ENCODE data around the gene SNCB. TPM values are rescaled to one million over a fixed set of nuclear protein-coding genes. Genes with fewer than 3 reads are reported as not detected.

Gene SNCB
- total RNA-seq, 1 experiment from 2014 or later = not detected

DNA sequence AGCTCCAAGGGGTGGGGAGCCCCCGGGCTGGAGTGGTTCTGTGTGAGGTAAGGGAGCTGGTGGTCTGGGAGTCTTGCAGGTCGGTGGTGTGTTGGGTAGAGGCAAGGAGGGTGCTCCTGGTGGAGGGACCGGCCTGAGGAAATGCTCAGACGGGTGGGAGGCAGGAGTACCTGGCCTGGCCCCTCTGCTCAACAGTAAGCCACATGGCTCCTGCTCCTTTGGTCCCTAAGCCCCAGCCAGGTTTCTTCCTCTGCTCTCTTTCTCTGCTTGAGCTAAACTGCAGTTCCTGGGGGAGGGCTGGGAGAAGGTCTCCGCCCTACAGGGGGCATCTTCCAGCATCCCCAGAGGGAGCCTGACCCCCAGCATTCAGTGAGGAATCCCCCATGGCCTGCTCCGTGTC lies 34.1 kb upstream of the SNCB start:
- peaks cover 18% of the 10 kb centered on the region for H3K27me3 ChIP-seq
- no peak for DNase-seq

DNA sequence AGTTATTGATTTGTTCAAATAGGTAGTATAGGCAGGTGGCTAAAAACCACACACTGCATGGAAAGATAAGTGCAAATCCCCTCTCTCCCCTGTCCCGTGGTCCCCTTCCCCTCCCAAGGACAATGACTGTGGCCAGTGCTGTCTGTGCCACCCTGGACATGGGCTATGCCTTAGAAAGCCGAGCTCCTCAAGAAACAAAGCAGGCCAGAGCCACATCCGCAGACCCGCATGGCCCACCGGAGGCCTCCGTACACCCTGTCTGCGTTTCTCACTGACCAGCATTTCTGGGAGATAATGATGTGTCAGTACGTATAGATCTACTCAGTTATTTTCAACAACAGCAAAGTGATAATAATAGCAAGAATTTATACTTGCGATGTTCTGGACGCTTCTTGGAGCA lies 33.2 kb upstream of the SNCB start:
- no peak for DNase-seq
- Histone ChIP-seq H3K9me3 (peaks cover 3% of the 10 kb centered on the region; the same call in 1 of the 2 replicates), H3K27me3 (peaks cover 11% of the 10 kb centered on the region), H3K4me3 (no peak overlapping the region), H3K36me3 (no peaks in the 10 kb centered on the region; the same call in 1 of the 2 replicates)

More for the DNA sequence above, 34.1 kb upstream of the SNCB start:
- H3K4me3 ChIP-seq = no peak overlapping the region
- peaks cover 3% of the 10 kb centered on the region; the same call in 1 of the 2 replicates for H3K9me3 ChIP-seq
- no peaks in the 10 kb centered on the region for H3K36me3 ChIP-seq

DNA sequence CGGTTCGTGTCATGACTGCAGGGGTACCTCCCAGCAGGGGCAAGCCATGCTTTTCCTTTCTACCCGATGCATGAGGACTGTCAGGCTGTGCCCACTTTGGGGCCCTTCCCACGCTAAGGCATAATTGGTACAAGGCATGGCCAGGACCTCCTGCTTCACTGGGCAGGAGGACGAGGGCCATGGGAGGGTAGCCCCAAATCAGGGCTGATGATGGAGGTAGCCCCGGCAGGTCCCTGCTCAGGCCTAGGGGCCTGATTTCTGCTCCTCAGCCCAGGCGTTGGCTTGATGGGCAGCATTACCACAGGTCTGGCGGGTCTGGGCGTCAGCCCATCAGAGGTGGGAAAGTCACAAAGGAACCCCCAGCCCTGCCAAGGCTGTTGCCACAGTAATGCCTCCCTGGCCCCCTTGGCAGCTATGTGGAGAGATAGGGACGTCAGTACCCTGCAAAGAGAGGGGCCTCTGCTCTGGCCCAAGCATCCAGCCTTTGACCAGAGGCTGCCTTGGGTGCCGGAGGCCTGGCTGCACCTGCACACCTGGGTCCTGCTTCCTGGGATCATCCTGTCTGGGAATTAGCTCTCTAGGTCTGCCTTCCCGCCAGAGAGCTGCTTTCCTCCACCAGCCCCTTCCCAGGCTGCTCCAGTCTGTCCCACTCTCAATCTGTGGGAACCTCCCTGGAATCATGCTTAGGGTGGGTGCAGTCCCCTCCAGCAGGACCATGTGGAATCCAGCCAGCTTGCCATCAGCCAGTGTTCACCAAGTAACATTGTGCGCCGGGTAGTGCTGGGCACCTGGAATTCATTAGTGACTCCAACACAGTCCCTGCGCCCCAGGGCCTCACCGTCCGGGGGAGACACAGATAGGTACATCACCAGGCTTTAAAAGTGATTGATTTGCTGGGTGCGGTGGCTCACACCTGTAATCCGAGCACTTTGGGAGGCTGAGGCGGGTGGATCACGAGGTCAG lies 32.3 kb upstream of the SNCB start:
- Histone ChIP-seq H3K27me3 (peaks cover 2% of the 10 kb centered on the region; the same call in 1 of the 2 replicates), H3K36me3 (peaks cover 7% of the 10 kb centered on the region), H3K9me3 (peaks cover 3% of the 10 kb centered on the region; the same call in 1 of the 2 replicates), H3K4me3 (no peak overlapping the region)
- DNase-seq = no peak

DNA sequence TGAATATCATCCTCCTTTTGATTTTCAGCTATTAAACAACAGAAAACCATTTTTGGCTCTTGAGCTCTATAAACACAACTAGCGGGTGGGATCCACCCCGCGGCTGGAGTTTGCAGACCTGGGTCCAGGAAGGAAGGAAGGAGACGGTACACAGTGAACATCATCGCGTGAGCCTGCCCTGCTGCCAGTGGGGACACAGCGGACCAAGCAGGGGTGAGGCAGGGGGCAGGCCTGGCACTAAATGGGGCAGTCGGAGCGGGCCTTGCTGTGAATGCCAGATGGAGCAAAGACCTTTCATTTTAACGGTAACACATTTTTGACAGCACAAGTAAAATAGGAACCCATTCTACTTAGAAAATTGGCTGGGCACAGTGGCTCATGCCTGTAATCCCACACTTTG lies 31.3 kb upstream of the SNCB start:
- Histone ChIP-seq H3K4me3 (no peak overlapping the region), H3K9me3 (no peaks in the 10 kb centered on the region), H3K27me3 (no peaks in the 10 kb centered on the region), H3K36me3 (peaks cover 14% of the 10 kb centered on the region)
- no peak for DNase-seq

DNA sequence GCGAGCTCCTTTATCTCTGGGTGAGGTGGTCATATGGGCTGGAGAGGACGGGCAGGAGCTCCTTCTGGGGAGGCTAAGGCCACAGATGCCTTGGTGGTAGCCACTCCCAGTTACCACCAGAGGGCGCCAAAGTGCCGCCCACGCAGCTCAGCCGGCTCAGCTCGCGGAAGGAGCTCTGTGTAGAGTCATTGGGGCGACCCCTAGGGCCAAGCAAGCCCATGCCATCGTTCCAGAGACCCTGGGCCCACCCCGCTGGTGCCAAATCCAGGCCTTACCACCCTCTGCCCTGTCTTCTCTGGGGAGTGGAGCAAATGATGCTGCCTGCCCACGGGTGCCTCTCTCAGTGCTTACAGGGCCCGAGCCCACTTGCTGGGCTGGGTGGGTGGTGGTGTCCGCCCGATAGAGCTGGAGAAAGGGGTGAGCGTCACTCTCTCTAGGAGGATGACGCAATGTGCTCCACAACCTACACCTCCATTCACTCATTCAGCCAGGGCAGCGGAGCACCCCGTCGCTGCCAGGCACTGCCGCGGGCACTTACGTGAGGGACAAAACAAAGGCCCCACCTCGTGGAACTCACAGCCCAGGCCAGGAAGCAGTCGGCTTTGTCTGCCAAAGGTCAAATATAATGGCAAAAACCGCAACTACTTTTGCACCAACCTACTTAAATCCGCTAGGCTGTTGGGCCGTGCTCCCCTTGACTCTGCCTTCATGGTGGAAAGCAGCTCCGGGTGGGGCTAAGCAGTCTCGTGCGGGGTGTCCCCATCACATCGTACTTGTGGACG lies 30.7 kb upstream of the SNCB start:
- Histone ChIP-seq H3K4me3 (no peak overlapping the region), H3K36me3 (peaks cover 14% of the 10 kb centered on the region), H3K9me3 (no peaks in the 10 kb centered on the region), H3K27me3 (no peaks in the 10 kb centered on the region)
- DNase-seq = peak; percentile 73

DNA sequence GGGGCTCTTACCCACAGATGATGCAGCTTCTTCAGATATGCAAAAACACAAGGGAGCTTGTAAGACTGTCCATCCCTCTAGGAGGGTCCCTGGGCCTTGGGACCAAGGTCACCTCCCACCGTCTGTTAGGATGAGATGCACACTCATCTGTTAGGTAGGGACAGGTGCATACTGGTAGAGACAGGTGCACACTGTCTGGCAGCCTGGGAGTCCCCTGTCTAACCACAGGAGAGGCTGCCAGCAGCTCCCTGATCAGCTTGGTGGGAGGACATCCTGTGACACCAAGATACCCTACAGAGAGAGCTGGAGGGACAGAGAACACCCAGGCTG lies 30.2 kb upstream of the SNCB start:
- DNase-seq = no peak
- no peaks in the 10 kb centered on the region for H3K9me3 ChIP-seq
- H3K27me3 ChIP-seq = no peaks in the 10 kb centered on the region
- H3K4me3 ChIP-seq = no peak overlapping the region
- peaks cover 14% of the 10 kb centered on the region for H3K36me3 ChIP-seq

DNA sequence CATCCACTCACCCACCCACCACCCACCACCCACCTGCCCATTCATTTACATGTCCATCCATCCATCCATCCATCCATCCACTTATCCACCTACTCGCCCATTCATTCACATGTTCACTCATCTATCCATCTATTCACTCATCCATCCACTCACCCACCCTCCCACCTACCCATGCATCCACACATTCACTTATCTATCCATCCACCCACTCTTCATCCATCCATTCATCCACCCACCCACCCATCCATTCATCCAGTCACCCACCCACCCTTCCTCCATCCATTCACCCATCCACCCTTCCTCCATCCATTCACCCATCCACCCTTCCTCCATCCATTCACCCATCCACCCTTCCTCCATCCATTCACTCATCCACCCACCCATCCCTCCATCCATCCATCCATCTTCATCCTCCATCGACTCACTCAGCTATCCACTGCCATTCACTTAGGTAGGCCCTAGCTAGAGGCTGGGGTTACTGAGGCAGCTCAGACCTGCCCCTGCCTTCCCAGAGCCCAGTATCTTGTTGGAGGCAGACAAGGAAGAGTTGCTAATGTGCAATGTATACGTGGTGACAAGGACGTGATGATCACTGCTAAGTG lies 29.6 kb upstream of the SNCB start:
- Histone ChIP-seq H3K27me3 (no peaks in the 10 kb centered on the region), H3K36me3 (peaks cover 19% of the 10 kb centered on the region), H3K4me3 (no peak overlapping the region), H3K9me3 (no peaks in the 10 kb centered on the region)
- DNase-seq = no peak

DNA sequence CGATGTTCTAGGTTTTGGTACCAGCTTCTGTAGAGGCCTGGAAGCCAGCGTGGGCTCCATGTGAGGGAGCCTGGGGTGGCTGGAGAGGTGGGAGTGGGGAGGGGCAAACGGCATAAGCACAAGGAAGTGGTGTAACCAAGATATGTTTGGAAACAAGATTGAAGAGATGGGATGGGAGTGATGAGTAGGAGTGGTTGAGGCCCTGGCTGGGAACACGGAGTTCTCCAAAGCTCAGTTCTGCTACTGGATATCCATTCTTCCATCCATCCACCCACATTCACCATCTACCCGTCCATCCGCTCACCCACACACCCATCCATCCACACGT lies 29.1 kb upstream of the SNCB start:
- Histone ChIP-seq H3K36me3 (peaks cover 24% of the 10 kb centered on the region), H3K27me3 (no peaks in the 10 kb centered on the region), H3K4me3 (no peak overlapping the region), H3K9me3 (no peaks in the 10 kb centered on the region)
- no peak for DNase-seq

DNA sequence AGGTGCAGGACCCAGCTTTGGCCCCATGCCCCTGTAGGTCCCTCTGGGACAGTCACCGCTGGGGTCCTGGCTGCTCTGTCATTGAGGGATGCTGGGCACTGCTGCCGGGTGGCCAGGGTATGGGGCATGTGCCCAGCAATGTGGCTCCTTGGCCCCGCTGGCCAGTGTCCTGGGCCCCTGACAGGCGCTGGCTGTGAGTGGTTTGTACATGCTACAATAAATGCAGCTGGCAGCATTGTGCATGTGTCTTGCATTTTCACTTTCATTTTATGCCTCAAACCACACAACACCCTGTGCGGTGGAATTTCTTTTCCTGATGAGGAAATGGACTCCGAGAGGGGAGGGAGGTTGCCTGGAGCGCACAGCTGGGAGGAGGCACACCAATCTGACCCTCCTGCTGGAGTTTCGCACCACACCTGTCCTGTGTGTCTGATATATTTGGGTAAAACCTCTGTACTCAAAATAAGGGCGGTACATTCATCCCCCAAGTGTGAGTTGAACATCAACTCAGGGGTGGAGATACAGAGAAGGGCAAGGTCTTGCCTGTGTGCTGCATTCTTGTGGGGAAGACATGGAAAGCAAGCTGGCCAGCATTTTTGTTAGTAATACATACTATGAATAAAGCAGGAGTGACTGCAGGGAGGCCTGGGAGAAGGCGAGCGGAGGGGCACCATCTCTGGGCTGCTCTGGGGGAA lies 28.6 kb upstream of the SNCB start:
- no peak overlapping the region for H3K4me3 ChIP-seq

DNA sequence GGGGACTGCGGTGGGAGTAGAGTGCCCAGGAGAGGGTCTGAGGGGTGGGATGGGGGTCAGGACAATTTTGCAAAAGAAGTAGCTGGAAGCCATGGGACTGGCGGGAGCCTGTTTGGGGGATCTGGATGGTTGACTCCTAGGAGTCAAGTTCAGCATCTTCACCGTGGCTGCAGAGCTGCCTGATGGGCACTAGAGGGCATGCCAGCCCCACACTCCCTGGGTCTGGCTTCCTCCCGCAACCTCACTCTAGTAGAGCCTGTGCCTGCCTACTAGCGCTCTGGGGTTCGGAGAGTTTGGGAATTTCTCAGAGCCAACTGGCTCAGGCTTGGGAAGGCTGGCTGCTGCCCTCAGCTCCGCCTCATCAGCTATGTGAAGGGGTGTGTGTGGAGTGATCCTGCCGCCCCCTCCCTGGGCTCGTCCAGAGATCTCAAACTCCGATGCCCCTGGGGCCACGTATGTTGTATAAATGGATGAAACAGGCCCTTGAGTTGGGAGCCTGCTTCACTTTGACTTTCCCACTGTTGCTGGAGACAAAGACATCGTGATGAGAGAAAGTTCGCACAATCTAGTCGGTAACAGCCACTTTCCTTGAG lies 27.8 kb upstream of the SNCB start:
- no peaks in the 10 kb centered on the region for H3K9me3 ChIP-seq
- DNase-seq = peak; percentile 68
- H3K27me3 ChIP-seq = no peaks in the 10 kb centered on the region
- H3K36me3 ChIP-seq = peaks cover 36% of the 10 kb centered on the region
- no peak overlapping the region for H3K4me3 ChIP-seq

More for the DNA sequence above, 28.6 kb upstream of the SNCB start:
- H3K9me3 ChIP-seq = no peaks in the 10 kb centered on the region
- peaks cover 29% of the 10 kb centered on the region for H3K36me3 ChIP-seq
- H3K27me3 ChIP-seq = no peaks in the 10 kb centered on the region
- no peak for DNase-seq

DNA sequence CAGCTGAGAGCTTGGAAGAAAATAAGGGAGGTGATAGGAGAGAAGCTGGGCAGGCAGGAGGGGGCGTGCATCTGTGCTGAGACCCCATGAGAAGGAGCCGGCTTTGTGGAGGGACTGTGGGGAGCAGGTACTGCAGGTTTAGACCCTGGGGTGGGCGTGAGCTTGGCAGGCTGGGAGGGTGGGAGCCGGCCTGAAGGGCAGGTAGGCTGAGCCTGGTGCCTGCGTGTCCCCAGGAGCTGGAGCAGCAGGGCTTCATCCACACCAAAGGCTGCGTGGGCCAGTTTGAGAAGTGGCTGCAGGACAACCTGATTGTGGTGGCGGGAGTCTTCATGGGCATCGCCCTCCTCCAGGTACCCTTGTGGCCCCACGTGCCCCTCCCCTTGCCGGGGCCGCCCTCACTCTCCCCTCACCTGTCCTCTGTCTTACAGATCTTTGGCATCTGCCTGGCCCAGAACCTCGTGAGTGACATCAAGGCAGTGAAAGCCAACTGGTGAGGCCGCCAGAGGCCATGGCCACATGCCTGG lies 26.2 kb upstream of the SNCB start:
- DNase-seq = no peak
- Histone ChIP-seq H3K27me3 (no peaks in the 10 kb centered on the region), H3K36me3 (peaks cover 42% of the 10 kb centered on the region), H3K9me3 (no peaks in the 10 kb centered on the region), H3K4me3 (no peak overlapping the region)

DNA sequence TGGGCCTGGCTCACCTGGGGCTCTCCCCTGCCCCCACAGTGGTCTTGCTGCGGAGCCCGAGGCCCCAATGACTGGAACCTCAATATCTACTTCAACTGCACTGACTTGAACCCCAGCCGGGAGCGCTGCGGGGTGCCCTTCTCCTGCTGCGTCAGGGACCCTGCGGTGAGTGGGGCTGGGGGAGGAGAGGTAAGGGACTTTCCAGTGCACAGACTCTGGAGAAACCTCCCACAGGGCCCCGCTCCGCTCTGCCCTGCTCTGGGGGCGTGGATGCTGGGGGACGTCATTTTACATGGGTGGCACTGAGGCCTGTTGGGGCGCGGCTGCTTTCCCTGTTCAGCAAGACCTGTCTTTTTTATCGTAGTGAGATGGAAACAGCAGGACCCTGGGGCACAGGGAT lies 24.5 kb upstream of the SNCB start:
- no peak overlapping the region for H3K4me3 ChIP-seq
- DNase-seq = no peak
- H3K9me3 ChIP-seq = no peaks in the 10 kb centered on the region
- no peaks in the 10 kb centered on the region for H3K27me3 ChIP-seq
- peaks cover 42% of the 10 kb centered on the region for H3K36me3 ChIP-seq

DNA sequence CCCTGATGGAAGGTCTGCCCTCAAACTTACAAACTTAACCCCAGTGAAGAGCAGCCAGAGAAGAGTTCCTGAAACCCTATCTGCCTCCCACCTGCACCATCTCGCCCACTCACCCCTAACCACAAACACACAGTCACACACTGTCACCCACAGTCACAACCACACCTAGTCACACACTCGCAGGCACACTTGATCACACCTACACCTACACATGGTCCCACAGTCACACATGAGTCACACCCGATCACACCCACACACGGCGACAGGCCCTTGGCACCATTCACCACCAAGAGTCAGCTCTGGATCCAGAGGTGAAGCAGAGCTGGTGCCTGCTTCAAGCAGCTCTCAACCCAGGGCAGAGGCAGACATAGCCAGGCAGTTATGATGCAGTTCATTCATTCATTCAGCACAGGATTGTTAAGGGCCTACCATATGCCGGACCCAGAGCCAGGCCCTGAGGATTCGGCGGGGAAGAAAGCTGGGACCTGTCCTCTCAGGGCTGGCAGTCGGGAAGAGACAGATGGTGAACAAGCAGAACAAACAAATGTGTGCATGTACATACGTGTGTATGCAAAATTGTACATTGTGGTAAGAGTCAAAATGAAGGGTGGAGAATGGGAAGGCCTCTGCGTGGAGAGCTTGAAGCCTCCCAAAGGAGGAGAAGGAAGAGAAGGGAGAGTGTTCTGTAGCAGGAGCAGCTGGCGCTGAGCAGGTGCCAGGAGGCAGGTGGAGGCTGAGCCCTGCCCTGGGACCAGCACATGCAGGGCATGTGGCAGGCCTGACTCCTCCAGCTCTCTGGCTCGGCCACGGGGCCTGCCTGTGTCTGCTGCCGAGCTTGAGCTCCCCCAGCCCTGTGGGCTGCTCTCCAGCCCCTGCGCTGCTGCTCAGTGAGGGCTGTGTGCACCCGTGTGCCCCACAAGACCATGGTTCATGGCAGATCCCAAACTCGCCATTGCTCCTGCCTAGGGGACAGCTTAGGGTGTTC lies 23.4 kb upstream of the SNCB start:
- Histone ChIP-seq H3K36me3 (peaks cover 42% of the 10 kb centered on the region), H3K27me3 (no peaks in the 10 kb centered on the region), H3K4me3 (no peak overlapping the region), H3K9me3 (no peaks in the 10 kb centered on the region)
- DNase-seq = peak; percentile 65

DNA sequence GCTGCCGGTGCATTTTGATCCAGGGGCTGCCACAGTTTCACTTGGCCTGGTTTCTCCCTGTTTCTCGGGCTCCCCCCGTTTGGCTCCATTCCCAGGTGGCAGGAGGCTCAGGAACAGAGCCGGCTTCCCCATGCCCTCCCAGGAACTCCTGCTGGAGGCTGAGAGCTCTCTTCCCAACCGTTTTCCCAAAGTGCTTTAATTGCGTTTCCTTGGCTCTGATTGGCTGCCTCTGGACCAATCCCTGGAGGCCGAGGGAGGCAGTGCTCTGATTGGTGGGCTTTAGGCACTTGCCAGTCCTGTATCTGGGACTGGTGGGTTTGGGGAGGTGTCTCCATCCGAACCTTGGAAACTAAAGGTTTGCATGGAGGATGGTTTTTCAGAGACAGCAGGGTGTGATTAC lies 21.8 kb upstream of the SNCB start:
- DNase-seq = no peak
- Histone ChIP-seq H3K27me3 (no peaks in the 10 kb centered on the region), H3K4me3 (no peak overlapping the region), H3K36me3 (peaks cover 31% of the 10 kb centered on the region), H3K9me3 (no peaks in the 10 kb centered on the region)

DNA sequence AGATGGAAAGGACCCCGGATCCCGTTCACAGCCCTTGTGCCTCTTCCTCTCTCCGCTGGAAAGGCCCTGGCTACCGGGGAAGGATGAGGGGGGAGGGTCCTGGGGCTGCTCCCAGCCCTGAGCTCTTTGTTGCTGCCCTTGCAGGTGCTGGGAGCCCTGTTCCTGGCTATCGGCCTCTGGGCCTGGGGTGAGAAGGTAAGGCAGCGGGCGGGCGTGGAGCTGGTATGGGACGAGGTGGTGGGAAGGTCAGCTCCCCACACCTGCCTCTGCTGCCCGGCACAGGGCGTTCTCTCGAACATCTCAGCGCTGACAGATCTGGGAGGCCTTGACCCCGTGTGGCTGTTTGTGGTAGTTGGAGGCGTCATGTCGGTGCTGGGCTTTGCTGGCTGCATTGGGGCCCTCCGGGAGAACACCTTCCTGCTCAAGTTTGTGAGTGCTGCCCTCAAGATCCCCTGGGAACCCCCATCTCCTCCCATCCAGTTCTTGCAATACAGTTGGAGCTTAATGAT lies 21.2 kb upstream of the SNCB start:
- Histone ChIP-seq H3K27me3 (no peaks in the 10 kb centered on the region), H3K4me3 (no peak overlapping the region)

More for the DNA sequence above, 21.2 kb upstream of the SNCB start:
- no peak for DNase-seq
- Histone ChIP-seq H3K9me3 (no peaks in the 10 kb centered on the region), H3K36me3 (peaks cover 28% of the 10 kb centered on the region)

All from MG63 (cell line).